HL-60/S4 (cell line): Measurements from ENCODE around the gene TNS1.
"Not testable (repeated sequence)": the region's sequence is repeated elsewhere in the genome, so short reads cannot be mapped to it uniquely, and the experiment has no call there.

ENCODE experiments used
- in situ Hi-C: fragments of 300-500 bp; cut with MboI; formaldehyde crosslinking; loops from 2 replicates; pipeline ENCODE4 v1.14.3; 2022; ENCODE audit warnings: low sequenced_read_pairs

Gene TNS1

GRCh38 chr2:218002845-218003180 lies at the start of gene TNS1:
TNS1 (minus strand) TSS chr2:218002995; CDS start chr2:218002872, 123 bp downstream.
- in situ Hi-C loops: no loop called here

GRCh38 chr2:218051903-218052302 lies 49.1 kb upstream of the TNS1 start:
- in situ Hi-C loops: no loop called here

- in situ Hi-C loops: no loop called here
These were observed 44.9 kb upstream of the TNS1 start for GRCh38 chr2:218047536-218048225.

- in situ Hi-C loops: no loop called here
These were observed 43.4 kb upstream of the TNS1 start for GRCh38 chr2:218046238-218046637.

- in situ Hi-C loops: not testable (repeated sequence)
These were observed 41.8 kb upstream of the TNS1 start for GRCh38 chr2:218044599-218044998.

- in situ Hi-C loops: no loop called here
These were observed 40.9 kb upstream of the TNS1 start for GRCh38 chr2:218043701-218044109.

GRCh38 chr2:218043100-218043499 lies 40.3 kb upstream of the TNS1 start:
- in situ Hi-C loops: no loop called here

- in situ Hi-C loops: no loop called here
These were observed 38.7 kb upstream of the TNS1 start for GRCh38 chr2:218041302-218042168.

GRCh38 chr2:218040883-218041282 lies 38.1 kb upstream of the TNS1 start:
- in situ Hi-C loops: no loop called here

GRCh38 chr2:218039171-218039570 lies 36.4 kb upstream of the TNS1 start:
- in situ Hi-C loops: no loop called here

GRCh38 chr2:218036371-218036770 lies 33.6 kb upstream of the TNS1 start:
- in situ Hi-C loops: no loop called here

GRCh38 chr2:218035463-218036100 lies 32.8 kb upstream of the TNS1 start:
- in situ Hi-C loops: no loop called here

GRCh38 chr2:218034497-218035213 lies 31.9 kb upstream of the TNS1 start:
- in situ Hi-C loops: not testable (repeated sequence)

- in situ Hi-C loops: no loop called here
These were observed 31.0 kb upstream of the TNS1 start for GRCh38 chr2:218033590-218034496.

GRCh38 chr2:218033208-218033589 lies 30.4 kb upstream of the TNS1 start:
- in situ Hi-C loops: no loop called here

- in situ Hi-C loops: no loop called here
These were observed 29.8 kb upstream of the TNS1 start for GRCh38 chr2:218032336-218033171.

- in situ Hi-C loops: no loop called here
These were observed 29.0 kb upstream of the TNS1 start for GRCh38 chr2:218031771-218032257.

- in situ Hi-C loops: no loop called here
These were observed 28.5 kb upstream of the TNS1 start for GRCh38 chr2:218031261-218031660.
